ENCODE measurements around the gene NDUFB7.

The NDUFB7 gene

DNA sequence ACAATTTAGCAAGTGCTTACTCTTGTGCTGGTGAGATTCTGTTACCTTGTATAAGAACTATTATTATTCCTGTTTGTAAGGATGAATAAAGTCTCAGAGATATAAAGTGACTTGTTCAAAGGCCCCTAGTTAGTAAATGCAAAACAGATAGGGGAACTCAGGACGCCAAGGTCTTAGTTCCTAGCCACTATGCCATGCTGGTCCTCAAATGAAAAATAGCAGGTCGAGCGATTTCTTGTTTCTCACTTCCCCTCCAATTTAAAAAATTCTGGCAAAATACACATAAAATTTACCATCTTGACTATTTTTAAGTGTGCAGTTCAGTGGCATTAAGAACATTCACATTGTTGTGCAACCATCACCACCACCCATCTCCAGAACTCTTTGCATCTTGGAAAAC, 41.4 kb downstream of the NDUFB7 start:
- TF ChIP-seq, protein P1, sequence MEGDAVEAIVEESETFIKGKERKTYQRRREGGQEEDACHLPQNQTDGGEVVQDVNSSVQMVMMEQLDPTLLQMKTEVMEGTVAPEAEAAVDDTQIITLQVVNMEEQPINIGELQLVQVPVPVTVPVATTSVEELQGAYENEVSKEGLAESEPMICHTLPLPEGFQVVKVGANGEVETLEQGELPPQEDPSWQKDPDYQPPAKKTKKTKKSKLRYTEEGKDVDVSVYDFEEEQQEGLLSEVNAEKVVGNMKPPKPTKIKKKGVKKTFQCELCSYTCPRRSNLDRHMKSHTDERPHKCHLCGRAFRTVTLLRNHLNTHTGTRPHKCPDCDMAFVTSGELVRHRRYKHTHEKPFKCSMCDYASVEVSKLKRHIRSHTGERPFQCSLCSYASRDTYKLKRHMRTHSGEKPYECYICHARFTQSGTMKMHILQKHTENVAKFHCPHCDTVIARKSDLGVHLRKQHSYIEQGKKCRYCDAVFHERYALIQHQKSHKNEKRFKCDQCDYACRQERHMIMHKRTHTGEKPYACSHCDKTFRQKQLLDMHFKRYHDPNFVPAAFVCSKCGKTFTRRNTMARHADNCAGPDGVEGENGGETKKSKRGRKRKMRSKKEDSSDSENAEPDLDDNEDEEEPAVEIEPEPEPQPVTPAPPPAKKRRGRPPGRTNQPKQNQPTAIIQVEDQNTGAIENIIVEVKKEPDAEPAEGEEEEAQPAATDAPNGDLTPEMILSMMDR (conservative IDR thresholded peaks at IDR 0.05): no peak
- peak overlapping the region; percentile 88 for H3K27ac ChIP-seq

DNA sequence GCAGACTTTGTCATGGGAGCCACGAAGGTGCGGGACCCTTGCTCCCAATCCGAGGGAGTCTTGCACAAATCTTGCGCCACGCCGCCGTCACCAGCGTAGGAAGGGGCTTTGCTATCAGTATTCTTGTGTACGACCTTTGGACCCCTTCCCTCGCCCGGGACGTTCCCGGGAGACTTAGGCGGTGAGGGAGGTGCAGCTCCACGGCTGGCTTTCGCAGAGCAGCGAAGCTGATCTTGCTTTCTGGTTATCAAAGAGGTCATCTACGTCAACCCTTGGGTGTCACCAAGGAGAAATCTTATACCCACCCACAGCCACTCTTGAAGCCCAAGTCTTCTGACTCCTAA, 41.9 kb downstream of the NDUFB7 start:
- TF ChIP-seq, protein P1 (conservative IDR thresholded peaks at IDR 0.05): no peak
- H3K27ac ChIP-seq: peak overlapping the region; percentile 88

DNA sequence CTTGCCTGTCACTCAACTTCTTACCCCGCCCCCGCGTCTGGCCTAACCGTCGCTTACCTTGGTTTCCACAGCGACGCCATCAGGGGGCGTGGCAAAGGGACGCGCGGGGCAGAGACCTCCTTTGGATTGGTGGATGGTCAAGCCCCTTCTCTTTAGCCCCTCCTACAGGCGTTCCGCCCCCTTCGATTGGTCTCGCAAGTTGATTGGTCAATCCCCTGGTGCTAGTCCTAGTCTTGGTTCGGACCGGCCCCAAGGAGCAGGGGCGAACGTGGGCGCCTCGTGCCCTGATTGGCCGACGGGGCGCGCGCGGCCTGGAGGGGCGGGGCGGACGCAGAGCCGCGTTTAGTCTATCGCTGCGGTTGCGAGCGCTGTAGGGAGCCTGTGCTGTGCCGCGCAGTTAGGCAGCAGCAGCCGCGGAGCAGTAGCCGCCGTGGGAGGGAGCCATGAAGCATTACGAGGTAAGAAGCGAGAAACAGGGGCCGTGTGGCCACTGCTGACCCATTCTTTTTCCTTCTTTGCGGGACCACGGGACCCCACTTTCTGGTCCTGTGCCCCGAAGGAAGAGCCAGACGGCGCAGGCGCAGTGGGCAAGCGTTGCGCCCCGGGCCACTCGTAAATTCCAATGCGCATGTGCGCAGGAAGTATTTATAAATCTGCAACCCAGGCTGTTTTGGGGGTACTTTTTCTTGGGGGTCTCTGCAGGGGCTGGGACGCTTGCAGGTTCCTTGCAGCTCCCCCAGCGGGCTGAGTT, 42.4 kb downstream of the NDUFB7 start, which contains the start of gene TECR:
TECR (plus strand) TSS at position 341 of the 751 bp plus-strand sequence; CDS start at position 444, 103 bp downstream.
- TF ChIP-seq, protein P1 (conservative IDR thresholded peaks at IDR 0.05): no peak
- H3K27ac ChIP-seq: peak within 1 kb of the TSS; percentile 88

DNA sequence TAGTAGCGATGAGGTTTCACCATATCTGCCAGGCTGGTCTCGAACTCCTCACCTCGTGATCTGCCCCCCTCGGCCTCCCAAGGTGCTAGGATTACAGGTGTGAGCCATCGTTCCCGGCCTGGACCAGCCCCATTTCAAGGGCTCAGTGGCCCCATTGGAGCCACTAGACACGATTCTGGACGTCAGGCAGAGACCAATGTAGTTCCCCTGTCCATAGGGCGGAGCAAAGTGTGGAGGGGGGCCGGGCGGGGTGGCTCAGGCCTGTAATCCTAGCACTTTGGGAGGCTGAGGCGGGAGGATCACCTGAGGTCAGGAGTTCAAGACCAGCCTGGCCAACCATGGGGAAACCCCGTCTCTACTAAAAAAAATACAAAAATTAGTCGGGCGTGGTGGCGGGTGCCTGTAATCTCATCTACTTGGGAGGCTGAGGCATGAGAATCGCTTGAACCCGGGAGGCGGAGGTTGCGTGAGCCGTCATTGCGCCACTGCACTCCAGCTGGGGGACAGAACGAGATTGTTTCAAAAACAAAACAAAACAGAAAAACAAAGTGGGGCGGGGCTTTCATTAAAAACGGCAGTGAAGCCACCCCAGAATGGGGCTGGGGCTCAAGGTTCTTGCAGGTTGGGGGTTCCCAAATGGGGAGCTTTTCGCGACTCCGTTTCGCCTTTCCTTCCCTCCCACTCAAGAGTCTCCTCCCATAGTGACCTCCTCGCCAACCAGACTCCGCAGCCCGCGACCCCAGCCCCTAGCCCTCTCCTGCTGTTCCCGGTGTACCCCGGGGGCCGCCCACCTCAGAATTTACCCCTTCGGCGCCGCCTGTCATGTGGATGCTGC, 43.2 kb downstream of the NDUFB7 start:
- peak overlapping the region; percentile 88; the same call in 1 of the 2 replicates for H3K27ac ChIP-seq

DNA sequence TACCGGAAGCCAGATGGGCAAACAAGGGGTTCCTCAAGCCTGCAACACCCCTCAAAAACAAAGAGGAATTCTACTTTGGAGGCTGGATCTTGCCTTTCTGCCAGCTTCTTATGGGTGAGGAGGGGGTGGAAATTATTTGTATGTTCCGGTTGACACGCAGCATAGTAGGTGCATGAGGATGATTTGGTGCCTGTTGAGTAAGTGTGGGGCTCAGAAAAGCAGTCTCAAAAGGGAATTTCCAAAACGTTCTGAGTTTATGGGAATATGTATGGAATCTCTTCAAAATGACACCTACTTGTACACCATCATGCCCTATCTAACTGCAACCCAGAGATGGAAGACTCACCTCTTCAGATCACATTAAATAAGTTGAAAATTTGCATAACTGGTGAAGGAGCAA, 45.4 kb downstream of the NDUFB7 start:
- H3K27ac ChIP-seq: no peak overlapping the region
- TF ChIP-seq, protein P1 (conservative IDR thresholded peaks at IDR 0.05): no peak

More for the DNA sequence above, 43.2 kb downstream of the NDUFB7 start:
- TF ChIP-seq, protein P1 (conservative IDR thresholded peaks at IDR 0.05): no peak

DNA sequence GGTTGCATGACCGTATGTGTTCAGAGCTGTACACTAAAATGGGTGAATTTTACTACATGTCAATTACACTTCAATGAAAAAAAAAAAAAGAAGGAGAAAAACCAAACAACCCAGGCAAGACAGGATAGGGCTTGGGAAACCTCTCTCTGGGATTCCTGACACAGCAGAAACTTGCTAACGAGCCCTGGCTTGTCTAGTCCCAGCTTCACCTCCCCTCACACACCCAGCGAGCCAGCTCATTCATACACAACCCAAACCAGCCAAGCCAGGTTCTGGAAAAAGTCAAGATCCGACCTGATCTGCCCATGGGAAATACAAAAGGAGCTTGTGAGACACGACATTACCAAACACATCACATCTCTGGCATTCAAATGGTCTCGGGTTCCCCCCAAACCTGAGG, 46.1 kb downstream of the NDUFB7 start:
- H3K27ac ChIP-seq: no peak overlapping the region
- TF ChIP-seq, protein P1 (conservative IDR thresholded peaks at IDR 0.05): no peak

DNA sequence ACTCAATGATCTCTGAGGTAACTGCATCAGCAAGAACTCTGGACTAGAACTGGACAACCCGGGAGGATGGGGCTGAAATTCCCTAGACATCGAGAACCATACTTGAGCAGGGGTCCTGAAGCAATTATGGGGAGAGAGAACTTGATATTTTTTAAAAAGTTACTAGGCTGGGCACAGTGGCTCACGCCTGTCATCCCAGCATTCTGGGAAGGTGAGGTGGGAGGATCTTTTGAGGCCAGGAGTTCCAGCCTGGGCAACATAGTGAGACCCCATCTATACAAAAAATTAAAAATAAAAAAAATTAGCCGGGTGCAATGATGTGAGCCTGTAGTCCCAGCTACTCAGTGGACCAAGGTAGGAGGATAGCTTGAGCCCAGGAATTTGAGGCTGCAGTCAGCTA, 51.3 kb downstream of the NDUFB7 start:
- H3K27ac ChIP-seq: no peak overlapping the region

More for the DNA sequence above, 51.3 kb downstream of the NDUFB7 start:
- TF ChIP-seq, protein P1 (conservative IDR thresholded peaks at IDR 0.05): no peak

Measured in VCaP (cell line).